Lung (tissue), 12 donors: ENCODE results near the gene MAPK13. TPM values are rescaled to one million over a fixed set of nuclear protein-coding genes. Genes with fewer than 3 reads are reported as not detected.

Source experiments
- ATAC-seq: fragments of 200-7000 bp; cut with Tn5 transposase; one replicate; pipeline ENCODE4 v1.9.1; 2020; ENCODE audit warnings: moderate number of reproducible peaks; ENCODE audit not compliant: insufficient read depth, low FRiP score
- DNase-seq, 3 donors: peaks; one replicate each; pipeline ENCODE4 v3.0.0-alpha.2; 2013 to 2017
- H3K27ac ChIP-seq, 2 donors: one replicate each; pipeline ENCODE4 v1.5.1; 2013; ENCODE audit warnings: mild to moderate bottlenecking in 2 of 2, moderate library complexity in 2 of 2, control low read depth in 1 of 2, inconsistent platforms in 1 of 2, low read depth in 1 of 2, low read length in 1 of 2
- H3K27me3 ChIP-seq, 3 donors: one replicate each; pipeline ENCODE4 v1.5.1; 2013; ENCODE audit warnings: low read length in 2 of 3; ENCODE audit not compliant: control insufficient read depth in 3 of 3, insufficient read depth in 3 of 3
- H3K36me3 ChIP-seq, 4 donors: one replicate each; pipeline ENCODE4 v1.5.1; 2013; ENCODE audit warnings: low read length in 4 of 4, mild to moderate bottlenecking in 1 of 4, moderate library complexity in 1 of 4; ENCODE audit not compliant: control insufficient read depth in 4 of 4, insufficient read depth in 4 of 4
- H3K4me1 ChIP-seq, 5 donors: one replicate each; pipeline ENCODE4 v1.5.1; 2013; ENCODE audit warnings: low read length in 5 of 5, mild to moderate bottlenecking in 2 of 5, moderate library complexity in 1 of 5; ENCODE audit not compliant: control insufficient read depth in 5 of 5, insufficient read depth in 5 of 5
- H3K4me3 ChIP-seq: one replicate; pipeline ENCODE4 v1.5.1; 2013; ENCODE audit warnings: mild to moderate bottlenecking, control low read depth, moderate library complexity
- H3K9ac ChIP-seq, 2 donors: one replicate each; pipeline ENCODE4 v1.5.1; 2013; ENCODE audit warnings: low read length in 2 of 2, control low read depth in 1 of 2; ENCODE audit not compliant: insufficient read depth in 1 of 2
- H3K9me3 ChIP-seq, 4 donors: one replicate each; pipeline ENCODE4 v1.5.1; 2013; ENCODE audit warnings: low read length in 3 of 4, mild to moderate bottlenecking in 1 of 4, moderate library complexity in 1 of 4; ENCODE audit not compliant: control insufficient read depth in 4 of 4, insufficient read depth in 3 of 4
- WGBS, 2 donors: extraction: QIAGEN DNeasy Blood & Tissue Kit; methylation state at CpG; one replicate each; pipeline ENCODE4 v1.1.7; 2013; 5-methylcytosine and 5-hydroxymethylcytosine counted together
- polyA plus RNA-seq, 2 donors: library from polyadenylated mRNA; stranded (reverse); fragments of 200-250 nt; gene quantifications; one replicate each; pipeline ENCODE4 v1.2.1, GENCODE V29; 2013
- total RNA-seq, 2 donors: library from RNA; depleted of rRNA in 1 of 2; stranded (reverse); fragments of >200 nt in 1 of 2; gene quantifications; one replicate each; pipeline ENCODE4 v1.2.1, GENCODE V29; 2014 to 2021
- TF ChIP-seq, protein P1 (sequence below): IDR thresholded peaks from 2 replicates; pipeline ENCODE4 v1.5.1; 2012; ENCODE audit warnings: mild to moderate bottlenecking; ENCODE audit errors: control extremely low read depth, extremely low read depth
- donor health status: control.
- donor health status: control.
- donor health status: Bipolar disorder and iron deficiency.
- donor health status: healthy.
- donor health status: DM: yes; HTN: yes; CAD: no.

Gene MAPK13
- total and polyA plus RNA-seq, 4 donors = 29.9 to 73.3 (median 50.5) TPM

DNA sequence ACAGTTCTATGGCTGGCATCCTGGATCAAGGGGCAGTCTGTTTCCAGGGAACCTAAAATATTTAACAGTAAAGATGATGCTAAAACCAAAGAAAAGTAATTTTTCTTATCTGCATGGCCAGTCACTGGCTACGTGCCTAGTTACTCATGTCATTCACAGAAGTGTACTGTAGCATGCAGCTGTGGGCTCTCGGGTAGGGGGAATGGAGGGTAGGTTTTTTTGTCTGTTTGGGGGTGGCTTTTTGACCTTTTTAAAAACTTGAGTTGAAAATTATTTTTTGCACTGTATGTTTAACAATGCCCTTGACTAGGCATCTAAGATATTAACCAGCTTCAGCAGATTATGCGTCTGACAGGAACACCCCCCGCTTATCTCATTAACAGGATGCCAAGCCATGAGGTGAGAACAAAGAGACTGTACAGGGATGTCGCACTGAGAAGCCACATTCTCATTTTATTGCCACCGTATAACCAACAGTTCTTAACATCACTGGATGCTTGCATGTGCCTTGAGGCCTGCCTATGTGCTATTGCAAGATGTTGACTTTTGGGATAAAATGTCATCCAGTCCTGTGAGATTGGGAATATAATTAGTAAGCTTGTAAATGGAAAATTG lies 30.3 kb upstream of the MAPK13 start:
- Histone ChIP-seq H3K36me3 (peaks cover 12 to 30% (median 17%) of the 10 kb centered on the region in 4 donors), H3K9me3 (no peaks in the 10 kb centered on the region), H3K9ac (no peak overlapping the region), H3K4me1 (peaks cover 0 to 9% (median 3%) of the 10 kb centered on the region in 5 donors), H3K27me3 (no peaks in the 10 kb centered on the region), H3K4me3 (no peak overlapping the region), H3K27ac (no peak overlapping the region)
- 53 to 54% methylated on average over 6 of the region's 6 CpGs for WGBS, 2 donors
- DNase-seq = no peak
- no peak for ATAC-seq
- TF ChIP-seq, protein P1, sequence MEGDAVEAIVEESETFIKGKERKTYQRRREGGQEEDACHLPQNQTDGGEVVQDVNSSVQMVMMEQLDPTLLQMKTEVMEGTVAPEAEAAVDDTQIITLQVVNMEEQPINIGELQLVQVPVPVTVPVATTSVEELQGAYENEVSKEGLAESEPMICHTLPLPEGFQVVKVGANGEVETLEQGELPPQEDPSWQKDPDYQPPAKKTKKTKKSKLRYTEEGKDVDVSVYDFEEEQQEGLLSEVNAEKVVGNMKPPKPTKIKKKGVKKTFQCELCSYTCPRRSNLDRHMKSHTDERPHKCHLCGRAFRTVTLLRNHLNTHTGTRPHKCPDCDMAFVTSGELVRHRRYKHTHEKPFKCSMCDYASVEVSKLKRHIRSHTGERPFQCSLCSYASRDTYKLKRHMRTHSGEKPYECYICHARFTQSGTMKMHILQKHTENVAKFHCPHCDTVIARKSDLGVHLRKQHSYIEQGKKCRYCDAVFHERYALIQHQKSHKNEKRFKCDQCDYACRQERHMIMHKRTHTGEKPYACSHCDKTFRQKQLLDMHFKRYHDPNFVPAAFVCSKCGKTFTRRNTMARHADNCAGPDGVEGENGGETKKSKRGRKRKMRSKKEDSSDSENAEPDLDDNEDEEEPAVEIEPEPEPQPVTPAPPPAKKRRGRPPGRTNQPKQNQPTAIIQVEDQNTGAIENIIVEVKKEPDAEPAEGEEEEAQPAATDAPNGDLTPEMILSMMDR = no peak

DNA sequence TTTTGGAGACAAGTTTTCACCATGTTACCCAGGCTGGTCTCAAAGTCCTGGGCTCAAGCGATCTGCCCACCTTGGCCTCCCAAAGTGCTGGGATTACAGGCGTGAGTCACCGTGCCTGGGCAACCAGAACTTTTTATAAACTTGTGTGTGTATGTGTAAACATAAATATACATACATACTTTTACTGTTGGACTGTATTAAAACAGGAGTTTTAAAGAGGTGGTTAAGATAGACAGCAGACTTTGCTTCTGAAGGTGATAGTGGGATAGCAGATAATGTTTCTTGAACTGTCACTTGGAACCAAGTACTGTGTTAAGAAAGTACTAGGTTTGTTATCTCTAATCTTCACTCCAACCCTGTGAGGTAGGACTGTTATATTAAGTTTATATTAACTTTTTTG lies 28.6 kb upstream of the MAPK13 start:
- no peak overlapping the region for H3K4me3 ChIP-seq
- no peak for ATAC-seq
- H3K36me3 ChIP-seq = peaks cover 11 to 29% (median 17%) of the 10 kb centered on the region in 4 donors
- no peaks in the 10 kb centered on the region for H3K9me3 ChIP-seq
- no peak overlapping the region for H3K9ac ChIP-seq
- TF ChIP-seq, protein P1 = no peak
- no peak for DNase-seq
- 96 to 97% methylated on average over 3 of the region's 3 CpGs for WGBS, 2 donors
- H3K4me1 ChIP-seq = peaks cover 0 to 10% (median 0%) of the 10 kb centered on the region in 5 donors
- no peak overlapping the region for H3K27ac ChIP-seq
- H3K27me3 ChIP-seq = no peaks in the 10 kb centered on the region

DNA sequence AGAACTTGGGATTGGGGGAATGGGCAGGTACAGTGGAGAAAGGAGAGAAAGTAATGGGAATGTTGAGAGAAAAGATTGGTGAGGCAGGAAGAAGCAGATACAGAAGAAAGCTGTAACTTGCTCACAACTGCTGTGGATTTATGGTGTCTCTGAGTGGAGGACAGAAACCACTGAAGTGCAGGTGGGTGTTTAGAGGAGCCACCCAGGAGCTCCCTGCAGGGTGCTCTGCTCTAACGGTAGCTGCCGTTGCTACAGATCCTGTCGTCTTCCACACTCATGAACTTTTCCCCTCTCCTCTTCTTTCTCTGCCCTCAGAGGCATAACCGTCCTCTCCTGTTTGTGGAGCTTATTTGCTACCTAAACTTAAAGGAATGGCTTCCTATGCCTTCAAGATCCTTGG lies 27.5 kb upstream of the MAPK13 start:
- no peaks in the 10 kb centered on the region for H3K27me3 ChIP-seq
- DNase-seq (no peak), ATAC-seq (no peak)
- H3K4me1 ChIP-seq = peaks cover 0 to 10% (median 0%) of the 10 kb centered on the region in 5 donors
- peaks cover 15 to 30% (median 19%) of the 10 kb centered on the region in 4 donors for H3K36me3 ChIP-seq
- TF ChIP-seq, protein P1 = no peak
- no peak overlapping the region for H3K27ac ChIP-seq
- H3K9ac ChIP-seq = no peak overlapping the region
- H3K9me3 ChIP-seq = no peaks in the 10 kb centered on the region
- no peak overlapping the region for H3K4me3 ChIP-seq
- 70 to 79% methylated on average over 4 of the region's 4 CpGs for WGBS, 2 donors

DNA sequence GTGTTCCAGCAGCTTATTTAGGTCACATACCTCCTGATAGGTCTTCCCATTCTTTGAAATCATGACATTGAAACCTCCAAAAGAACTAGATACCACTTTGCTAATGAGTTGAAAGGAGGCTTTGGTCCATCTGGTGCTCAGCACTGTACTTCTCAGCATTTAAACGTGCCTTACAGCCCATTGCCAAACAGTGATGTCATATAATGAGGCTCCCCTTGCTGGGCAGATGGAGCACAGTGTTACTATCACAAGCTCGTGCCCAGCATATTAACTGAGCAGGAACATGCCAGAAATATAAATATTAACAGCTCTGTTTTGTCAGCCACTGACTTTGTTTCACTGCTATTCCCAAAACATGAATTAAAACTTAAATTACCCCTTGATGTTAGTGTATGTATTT lies 25.5 kb upstream of the MAPK13 start:
- no peak overlapping the region for H3K4me3 ChIP-seq
- H3K9ac ChIP-seq = no peak overlapping the region
- TF ChIP-seq, protein P1 = no peak
- H3K27ac ChIP-seq = no peak overlapping the region
- H3K4me1 ChIP-seq = peaks cover 0 to 7% (median 0%) of the 10 kb centered on the region in 5 donors
- DNase-seq (peak; percentile 33 to 72 (median 69)), ATAC-seq (no peak)
- H3K27me3 ChIP-seq = no peaks in the 10 kb centered on the region
- no peaks in the 10 kb centered on the region for H3K9me3 ChIP-seq
- WGBS, 2 donors = 64 to 76% methylated on average over 2 of the region's 2 CpGs
- peaks cover 23 to 43% (median 31%) of the 10 kb centered on the region in 4 donors for H3K36me3 ChIP-seq
